Measurements from ENCODE around the gene PHACTR2.
"Not testable (repeated sequence)": the region's sequence is repeated elsewhere in the genome, so short reads cannot be mapped to it uniquely, and the experiment has no call there.

PHACTR2 gene

DNA sequence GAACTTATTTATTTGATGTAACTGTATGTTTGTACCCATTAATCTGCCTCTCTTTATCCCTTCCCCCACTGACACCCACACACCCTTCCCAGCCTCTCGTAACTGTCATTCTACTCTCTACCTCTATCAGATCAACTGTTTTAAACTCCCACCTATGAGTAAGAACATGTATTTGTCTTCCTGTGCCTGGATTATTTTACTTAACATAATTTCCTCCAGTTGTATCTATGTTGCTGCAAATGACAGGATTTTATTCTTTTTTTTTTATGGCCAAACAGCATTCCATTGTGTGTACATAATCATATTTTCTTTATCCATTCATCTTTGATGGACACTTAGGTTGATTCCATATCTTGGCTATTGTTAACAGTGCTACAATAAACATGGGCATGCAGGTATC is 49.3 kb downstream of the PHACTR2 start:
- no peak overlapping the region for H3K4me3 ChIP-seq (ENCODE audit: low read depth in 1 of 2, low read length in 2 of 2)
- no peaks in the 10 kb centered on the region for H3K9me3 ChIP-seq (ENCODE audit: control insufficient read depth in 1 of 2, low read length in 2 of 2)
- H3K36me3 ChIP-seq (ENCODE audit: control insufficient read depth in 1 of 2, insufficient read depth in 2 of 2, low read length in 2 of 2): peaks cover 0 to 9% of the 10 kb centered on the region in 2 donors
- no peaks in the 10 kb centered on the region for H3K4me1 ChIP-seq (ENCODE audit: control insufficient read depth in 1 of 2, insufficient read depth in 2 of 2, low read length in 2 of 2)
- H3K27ac ChIP-seq (ENCODE audit: low read length): no peak overlapping the region
- no peaks in the 10 kb centered on the region for H3K27me3 ChIP-seq (ENCODE audit: low read depth, low read length)

DNA sequence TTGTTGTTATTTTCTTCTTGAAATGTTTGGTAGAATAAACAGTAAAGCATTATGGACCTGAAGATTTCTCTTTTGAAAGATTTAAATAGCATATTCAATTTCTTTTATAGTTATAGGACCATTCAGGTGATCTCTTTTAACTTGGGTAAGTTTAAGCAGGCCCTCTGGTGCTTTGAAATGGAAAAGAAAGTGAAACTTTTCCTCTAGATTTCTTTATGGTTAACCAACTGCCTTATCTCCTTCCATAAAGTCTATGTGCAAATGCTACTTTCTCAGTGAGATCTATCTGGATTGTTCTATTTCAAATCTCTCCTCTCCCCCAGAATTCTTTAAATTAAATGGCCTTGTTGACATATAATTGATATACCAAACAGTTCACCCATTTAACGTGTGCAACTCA is 54.0 kb downstream of the PHACTR2 start:
- peaks cover 11 to 29% of the 10 kb centered on the region in 2 donors for H3K4me1 ChIP-seq (ENCODE audit: control insufficient read depth in 1 of 2, insufficient read depth in 2 of 2, low read length in 2 of 2)
- H3K27ac ChIP-seq (ENCODE audit: low read length): no peak overlapping the region

DNA sequence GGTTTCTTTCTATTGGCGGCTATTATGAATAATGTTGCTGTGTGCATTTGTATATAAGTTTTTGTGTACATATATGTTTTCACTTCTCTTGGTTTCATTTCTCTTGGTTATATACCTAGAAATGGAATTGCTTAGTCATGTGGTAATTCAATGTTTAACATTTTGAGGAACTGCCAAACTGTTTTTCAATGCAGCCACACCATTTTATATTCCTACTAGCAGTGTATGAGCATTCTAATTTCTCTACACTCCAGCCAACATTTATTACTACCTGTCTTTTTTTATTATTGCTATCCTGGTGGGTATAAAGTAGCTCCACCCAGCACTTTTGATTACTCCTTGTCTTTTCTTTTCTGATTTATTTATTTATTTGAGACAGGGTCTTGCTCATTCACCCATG is 54.8 kb downstream of the PHACTR2 start:
- no peaks in the 10 kb centered on the region for H3K27me3 ChIP-seq (ENCODE audit: low read depth, low read length)
- no peaks in the 10 kb centered on the region for H3K9me3 ChIP-seq (ENCODE audit: control insufficient read depth in 1 of 2, low read length in 2 of 2)
- no peaks in the 10 kb centered on the region for H3K36me3 ChIP-seq (ENCODE audit: control insufficient read depth in 1 of 2, insufficient read depth in 2 of 2, low read length in 2 of 2)
- no peak overlapping the region for H3K4me3 ChIP-seq (ENCODE audit: low read depth in 1 of 2, low read length in 2 of 2)
- no peak overlapping the region for H3K27ac ChIP-seq (ENCODE audit: low read length)
- peaks cover 11 to 29% of the 10 kb centered on the region in 2 donors for H3K4me1 ChIP-seq (ENCODE audit: control insufficient read depth in 1 of 2, insufficient read depth in 2 of 2, low read length in 2 of 2)

More for the DNA sequence above, 54.0 kb downstream of the PHACTR2 start:
- H3K4me3 ChIP-seq (ENCODE audit: low read depth in 1 of 2, low read length in 2 of 2): no peak overlapping the region
- H3K9me3 ChIP-seq (ENCODE audit: control insufficient read depth in 1 of 2, low read length in 2 of 2): no peaks in the 10 kb centered on the region
- no peaks in the 10 kb centered on the region for H3K27me3 ChIP-seq (ENCODE audit: low read depth, low read length)
- H3K36me3 ChIP-seq (ENCODE audit: control insufficient read depth in 1 of 2, insufficient read depth in 2 of 2, low read length in 2 of 2): no peaks in the 10 kb centered on the region

DNA sequence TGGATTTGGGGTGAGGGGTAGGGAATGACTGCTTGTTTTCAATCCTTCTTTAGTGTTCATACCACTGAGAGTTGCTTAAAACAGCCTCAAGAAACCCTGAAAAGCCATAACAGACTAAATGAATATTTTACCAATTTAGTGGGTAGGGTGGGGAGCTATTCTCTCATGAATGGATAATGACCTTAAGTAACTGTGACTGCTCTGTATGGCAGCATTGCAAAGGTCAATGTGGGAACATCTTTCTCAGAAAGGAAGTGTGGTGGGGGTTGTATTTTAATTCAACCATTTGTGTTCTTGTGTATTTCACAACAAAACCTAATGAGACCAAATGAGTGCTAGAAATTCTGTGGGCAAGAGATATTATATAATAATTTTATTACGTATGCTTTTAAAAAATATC is 55.7 kb downstream of the PHACTR2 start:
- Histone ChIP-seq H3K36me3 (ENCODE audit: control insufficient read depth in 1 of 2, insufficient read depth in 2 of 2, low read length in 2 of 2) (no peaks in the 10 kb centered on the region), H3K27ac (ENCODE audit: low read length) (no peak overlapping the region), H3K9me3 (ENCODE audit: control insufficient read depth in 1 of 2, low read length in 2 of 2) (no peaks in the 10 kb centered on the region), H3K4me1 (ENCODE audit: control insufficient read depth in 1 of 2, insufficient read depth in 2 of 2, low read length in 2 of 2) (peaks cover 11 to 29% of the 10 kb centered on the region in 2 donors), H3K27me3 (ENCODE audit: low read depth, low read length) (no peaks in the 10 kb centered on the region), H3K4me3 (ENCODE audit: low read depth in 1 of 2, low read length in 2 of 2) (no peak overlapping the region)

DNA sequence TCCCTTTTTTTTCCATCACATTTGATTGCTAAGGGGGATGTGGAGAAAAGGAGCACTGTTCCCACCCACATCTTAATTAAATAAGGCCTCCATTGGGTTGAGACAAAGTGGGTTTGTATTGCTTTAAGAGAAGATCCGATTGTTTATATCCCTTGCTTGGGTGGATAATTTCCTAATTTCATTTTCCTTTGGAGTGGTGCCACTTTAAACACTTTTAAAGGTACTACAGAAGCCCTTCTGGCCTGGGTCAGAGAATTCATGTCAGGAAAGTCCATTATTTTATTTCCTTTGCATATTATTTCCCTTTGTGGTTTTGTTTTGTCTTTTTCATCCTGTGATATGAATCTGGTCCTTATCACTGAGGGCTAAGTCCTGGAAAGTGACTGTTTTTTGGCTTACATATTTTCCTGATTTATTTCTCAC is 56.9 kb downstream of the PHACTR2 start:
- no peak overlapping the region for H3K27ac ChIP-seq (ENCODE audit: low read length)
- H3K27me3 ChIP-seq (ENCODE audit: low read depth, low read length): no peaks in the 10 kb centered on the region
- no peaks in the 10 kb centered on the region for H3K36me3 ChIP-seq (ENCODE audit: control insufficient read depth in 1 of 2, insufficient read depth in 2 of 2, low read length in 2 of 2)
- H3K9me3 ChIP-seq (ENCODE audit: control insufficient read depth in 1 of 2, low read length in 2 of 2): no peaks in the 10 kb centered on the region
- H3K4me3 ChIP-seq (ENCODE audit: low read depth in 1 of 2, low read length in 2 of 2): no peak overlapping the region
- peaks cover 11 to 29% of the 10 kb centered on the region in 2 donors for H3K4me1 ChIP-seq (ENCODE audit: control insufficient read depth in 1 of 2, insufficient read depth in 2 of 2, low read length in 2 of 2)

DNA sequence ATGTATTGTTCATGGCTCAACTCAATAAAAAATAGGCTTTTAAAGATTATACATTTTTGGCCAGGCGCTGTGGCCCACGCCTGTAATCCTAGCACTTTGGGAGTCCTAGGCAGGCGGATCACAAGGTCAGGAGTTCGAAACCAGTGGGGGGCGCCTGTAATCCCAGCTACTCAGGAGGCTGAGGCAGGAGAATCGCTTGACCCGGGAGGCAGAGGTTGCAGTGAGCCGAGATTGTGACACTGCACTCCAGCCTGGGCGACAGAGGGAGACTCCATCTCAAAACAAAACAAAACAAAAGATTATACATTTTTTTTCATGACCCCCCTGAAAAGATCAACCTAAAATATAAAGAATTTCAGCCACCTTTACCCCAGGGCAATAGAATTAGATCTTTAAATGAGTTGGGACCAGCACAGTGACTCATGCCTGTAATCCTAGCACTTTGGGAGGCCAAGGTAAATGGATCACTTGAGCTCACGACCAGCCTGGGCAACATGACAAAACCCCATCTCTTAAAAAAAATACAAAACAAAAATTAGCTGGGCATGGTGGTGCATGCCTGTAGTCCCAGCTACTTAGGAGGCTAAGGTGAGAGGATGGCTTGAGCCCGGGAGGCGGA is 60.4 kb downstream of the PHACTR2 start:
- not testable (repeated sequence) for H3K27ac ChIP-seq (ENCODE audit: low read length); H3K27me3 ChIP-seq (ENCODE audit: low read depth, low read length); H3K36me3 ChIP-seq (ENCODE audit: control insufficient read depth in 1 of 2, insufficient read depth in 2 of 2, low read length in 2 of 2); H3K4me3 ChIP-seq (ENCODE audit: low read depth in 1 of 2, low read length in 2 of 2); H3K9me3 ChIP-seq (ENCODE audit: control insufficient read depth in 1 of 2, low read length in 2 of 2)
- H3K4me1 ChIP-seq (ENCODE audit: control insufficient read depth in 1 of 2, insufficient read depth in 2 of 2, low read length in 2 of 2): peaks cover 18 to 38% of the 10 kb centered on the region in 2 donors

DNA sequence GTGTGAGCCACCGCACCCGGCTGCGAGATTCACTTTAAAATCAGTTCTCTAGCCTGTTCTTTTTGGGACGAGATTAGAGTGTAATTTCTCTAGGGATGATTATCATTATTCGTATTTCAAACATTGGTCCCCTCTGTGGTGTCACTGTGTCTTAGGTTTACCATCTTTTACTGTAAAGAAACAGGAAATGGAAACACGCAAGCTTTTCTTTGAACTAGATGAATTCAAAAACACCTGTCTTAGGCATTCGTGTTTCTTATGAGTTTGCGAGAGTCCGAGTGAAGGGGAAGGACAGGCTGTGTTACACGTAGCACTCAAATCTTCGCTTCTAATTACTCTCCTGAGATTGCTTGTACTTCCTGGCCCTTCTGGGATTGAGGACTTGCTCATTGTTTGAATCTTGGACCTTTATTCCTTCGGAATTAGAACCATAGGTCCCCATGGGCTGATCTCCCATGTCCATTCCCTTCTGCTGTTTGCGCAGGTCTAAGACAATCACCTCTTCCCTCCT is 61.6 kb downstream of the PHACTR2 start:
- Histone ChIP-seq H3K36me3 (ENCODE audit: control insufficient read depth in 1 of 2, insufficient read depth in 2 of 2, low read length in 2 of 2) (no peaks in the 10 kb centered on the region), H3K27ac (ENCODE audit: low read length) (no peak overlapping the region), H3K27me3 (ENCODE audit: low read depth, low read length) (no peaks in the 10 kb centered on the region), H3K4me1 (ENCODE audit: control insufficient read depth in 1 of 2, insufficient read depth in 2 of 2, low read length in 2 of 2) (peaks cover 17 to 36% of the 10 kb centered on the region in 2 donors), H3K4me3 (ENCODE audit: low read depth in 1 of 2, low read length in 2 of 2) (no peak overlapping the region), H3K9me3 (ENCODE audit: control insufficient read depth in 1 of 2, low read length in 2 of 2) (no peaks in the 10 kb centered on the region)

DNA sequence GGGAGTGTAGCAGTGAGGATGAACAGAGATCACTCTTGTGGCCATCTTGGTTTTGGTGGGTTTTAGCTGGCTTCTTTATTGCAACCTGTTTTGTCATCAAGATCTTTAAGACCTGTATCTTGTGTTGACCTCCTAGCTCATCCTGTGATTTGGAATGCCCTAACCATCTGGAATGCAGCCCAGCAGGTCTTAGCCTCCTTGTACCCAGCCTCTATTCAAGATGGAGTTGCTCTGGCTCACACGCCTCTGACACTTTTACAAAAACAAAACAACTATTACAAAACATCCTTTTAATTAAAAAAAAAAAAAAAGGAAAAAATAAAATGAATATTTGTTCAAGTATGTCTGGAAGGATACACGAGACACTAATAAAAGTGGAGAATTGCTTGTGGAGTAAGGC is 62.4 kb downstream of the PHACTR2 start:
- H3K4me1 ChIP-seq (ENCODE audit: control insufficient read depth in 1 of 2, insufficient read depth in 2 of 2, low read length in 2 of 2): peaks cover 18 to 35% of the 10 kb centered on the region in 2 donors
- H3K9me3 ChIP-seq (ENCODE audit: control insufficient read depth in 1 of 2, low read length in 2 of 2): no peaks in the 10 kb centered on the region
- H3K4me3 ChIP-seq (ENCODE audit: low read depth in 1 of 2, low read length in 2 of 2): no peak overlapping the region
- H3K27me3 ChIP-seq (ENCODE audit: low read depth, low read length): no peaks in the 10 kb centered on the region
- H3K27ac ChIP-seq (ENCODE audit: low read length): no peak overlapping the region
- no peaks in the 10 kb centered on the region for H3K36me3 ChIP-seq (ENCODE audit: control insufficient read depth in 1 of 2, insufficient read depth in 2 of 2, low read length in 2 of 2)

DNA sequence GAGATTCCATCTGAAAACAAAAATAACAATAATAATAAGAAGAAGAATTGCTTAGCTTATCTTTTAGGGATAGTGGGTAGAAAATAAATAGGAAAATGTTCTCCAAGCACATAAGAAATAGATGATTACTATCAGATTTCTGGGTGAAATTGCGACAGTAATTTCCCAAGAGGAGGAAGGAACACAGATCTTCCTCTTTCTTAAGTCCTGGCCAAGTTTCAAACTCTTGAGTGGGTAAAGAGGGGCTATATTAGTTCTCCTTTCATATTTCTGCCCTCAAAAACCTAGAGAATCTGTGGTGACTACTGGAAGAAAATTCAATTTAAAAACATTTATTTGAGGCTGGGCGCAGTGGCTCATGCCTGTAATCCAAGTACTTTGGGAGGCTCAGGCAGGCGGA is 63.7 kb downstream of the PHACTR2 start:
- Histone ChIP-seq H3K36me3 (ENCODE audit: control insufficient read depth in 1 of 2, insufficient read depth in 2 of 2, low read length in 2 of 2) (no peaks in the 10 kb centered on the region), H3K27me3 (ENCODE audit: low read depth, low read length) (no peaks in the 10 kb centered on the region), H3K27ac (ENCODE audit: low read length) (no peak overlapping the region), H3K4me1 (ENCODE audit: control insufficient read depth in 1 of 2, insufficient read depth in 2 of 2, low read length in 2 of 2) (peaks cover 25 to 32% of the 10 kb centered on the region in 2 donors), H3K9me3 (ENCODE audit: control insufficient read depth in 1 of 2, low read length in 2 of 2) (no peaks in the 10 kb centered on the region), H3K4me3 (ENCODE audit: low read depth in 1 of 2, low read length in 2 of 2) (no peak overlapping the region)

DNA sequence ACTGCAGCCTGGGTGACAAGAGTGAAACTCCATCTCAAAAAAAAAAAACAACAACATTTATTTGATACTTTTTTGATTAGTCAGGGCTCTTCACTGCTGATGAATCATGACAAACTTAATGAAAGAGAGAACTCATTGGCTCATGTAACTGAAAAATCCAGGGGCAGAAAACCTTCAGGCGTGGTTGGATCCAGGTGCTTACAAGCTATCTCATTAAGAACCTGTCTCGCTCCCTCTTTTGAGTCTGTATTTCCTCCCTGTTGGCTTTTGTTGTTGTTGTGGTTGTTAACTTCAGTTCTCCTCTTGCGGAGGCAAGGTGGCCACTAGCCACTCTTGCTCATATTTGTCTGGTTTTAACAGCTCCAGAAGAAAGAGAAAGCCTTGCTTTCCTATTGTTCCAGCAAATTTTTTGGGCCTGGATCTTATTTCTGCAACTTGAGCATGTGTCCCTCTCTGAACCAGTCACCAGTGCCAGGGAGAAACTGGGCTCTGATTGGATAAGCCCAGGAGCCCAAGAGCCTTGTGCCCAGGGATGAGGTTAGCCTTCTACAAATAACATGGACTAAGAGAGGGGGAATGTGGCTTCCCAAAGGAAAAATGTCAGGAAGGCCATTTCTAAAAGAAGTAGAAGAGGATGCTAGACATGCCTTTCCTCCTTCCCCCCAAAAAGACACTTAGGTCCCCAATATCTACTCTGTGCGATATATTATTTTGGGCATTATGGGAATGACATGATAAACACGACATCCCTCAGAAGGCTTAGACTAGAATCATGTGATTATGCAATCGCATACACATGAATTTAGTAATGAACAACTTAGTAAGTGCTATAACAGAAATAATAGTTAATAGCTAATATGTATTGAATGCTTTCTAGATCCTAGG is 64.5 kb downstream of the PHACTR2 start:
- H3K4me1 ChIP-seq (ENCODE audit: control insufficient read depth in 1 of 2, insufficient read depth in 2 of 2, low read length in 2 of 2): peaks cover 31 to 32% of the 10 kb centered on the region in 2 donors
- H3K27me3 ChIP-seq (ENCODE audit: low read depth, low read length): no peaks in the 10 kb centered on the region
- no peaks in the 10 kb centered on the region for H3K36me3 ChIP-seq (ENCODE audit: control insufficient read depth in 1 of 2, insufficient read depth in 2 of 2, low read length in 2 of 2)
- H3K9me3 ChIP-seq (ENCODE audit: control insufficient read depth in 1 of 2, low read length in 2 of 2): no peaks in the 10 kb centered on the region
- peak overlapping the region in 1 of 2 donors; percentile 16 for H3K4me3 ChIP-seq (ENCODE audit: low read depth in 1 of 2, low read length in 2 of 2)
- peak overlapping the region; percentile 65 for H3K27ac ChIP-seq (ENCODE audit: low read length)

DNA sequence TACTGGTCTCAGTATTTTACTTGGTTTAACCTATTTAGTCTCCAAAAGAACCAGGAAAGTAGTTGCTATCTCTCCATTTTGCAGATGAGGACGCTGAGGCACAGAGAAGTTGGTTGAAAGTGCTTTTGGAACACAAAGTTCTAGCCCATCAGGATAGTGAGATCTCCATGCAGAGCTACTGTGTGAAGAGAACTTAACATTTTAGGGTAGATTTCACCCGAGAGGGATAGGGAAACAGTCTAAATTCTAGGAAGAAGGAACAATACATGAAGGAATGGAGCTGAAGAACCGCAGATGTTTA is 65.1 kb downstream of the PHACTR2 start:
- Histone ChIP-seq H3K4me1 (ENCODE audit: control insufficient read depth in 1 of 2, insufficient read depth in 2 of 2, low read length in 2 of 2) (peaks cover 32% of the 10 kb centered on the region in 2 donors), H3K27me3 (ENCODE audit: low read depth, low read length) (no peaks in the 10 kb centered on the region), H3K36me3 (ENCODE audit: control insufficient read depth in 1 of 2, insufficient read depth in 2 of 2, low read length in 2 of 2) (no peaks in the 10 kb centered on the region), H3K4me3 (ENCODE audit: low read depth in 1 of 2, low read length in 2 of 2) (peak overlapping the region; percentile 16 to 45), H3K27ac (ENCODE audit: low read length) (peak overlapping the region; percentile 65), H3K9me3 (ENCODE audit: control insufficient read depth in 1 of 2, low read length in 2 of 2) (no peaks in the 10 kb centered on the region)

Data from muscle layer of duodenum (tissue), 2 donors.